H1 (cell line): ENCODE measurements around the gene ABCA2. TPM values are rescaled to one million over a fixed set of nuclear protein-coding genes. Genes with fewer than 3 reads are reported as not detected.

ENCODE experiments used
- CHD7 ChIP-seq: fragments of 300-600 bp; sonication (generic); IDR thresholded peaks from 2 replicates; pipeline ENCODE4 v1.7.1; 2012; ENCODE audit warnings: low read length, moderate library complexity, mild to moderate bottlenecking, inconsistent platforms; ENCODE audit not compliant: insufficient replicate concordance
- NANOG ChIP-seq: IDR thresholded peaks from 2 replicates; pipeline ENCODE4 v1.6.1; 2011; ENCODE audit warnings: low read length, low read depth, mild to moderate bottlenecking, inconsistent platforms; ENCODE audit not compliant: insufficient read depth, poor library complexity, severe bottlenecking
- polyA plus RNA-seq, 7 experiments: library from polyadenylated mRNA; depleted of rRNA in 3 of 7; stranded (reverse) in 5 of 7; unstranded in 2 of 7; fragments of >200 nt in 5 of 7; fragments of 200-250 nt in 2 of 7; gene quantifications; 1 replicate in 5 of 7; 2 replicates in 1 of 7; 4 replicates in 1 of 7; pipeline versions ENCODE4 v1.2.1 to v1.2.3, GENCODE V29; 2011 to 2013; ENCODE audit warnings: missing spikeins in 2 of 7, mixed read lengths in 2 of 7
- total RNA-seq: library from RNA; stranded (reverse); fragmentation: NEBNext Ultra II Directional; extraction: Animal tissue kit (Norgen Biotek cat#: 25700); gene quantifications from 2 replicates; pipeline ENCODE4 v1.2.1, GENCODE V29; 2021

ABCA2 gene
- total and polyA plus RNA-seq, 2 of the 8 experiments (the other 6 are each of a cell fraction or from before 2014, with no cell fraction given), result 12.5 to 14.3 TPM

GRCh38 chr9:137026384-137026783 lies 1.7 kb downstream of the ABCA2 start (continued):
- no peak for TF ChIP-seq CHD7
- no peak for TF ChIP-seq NANOG
- TF ChIP-seq, all 59 proteins: peak for 0
